ENCODE data around the gene USB1.

The USB1 gene

DNA sequence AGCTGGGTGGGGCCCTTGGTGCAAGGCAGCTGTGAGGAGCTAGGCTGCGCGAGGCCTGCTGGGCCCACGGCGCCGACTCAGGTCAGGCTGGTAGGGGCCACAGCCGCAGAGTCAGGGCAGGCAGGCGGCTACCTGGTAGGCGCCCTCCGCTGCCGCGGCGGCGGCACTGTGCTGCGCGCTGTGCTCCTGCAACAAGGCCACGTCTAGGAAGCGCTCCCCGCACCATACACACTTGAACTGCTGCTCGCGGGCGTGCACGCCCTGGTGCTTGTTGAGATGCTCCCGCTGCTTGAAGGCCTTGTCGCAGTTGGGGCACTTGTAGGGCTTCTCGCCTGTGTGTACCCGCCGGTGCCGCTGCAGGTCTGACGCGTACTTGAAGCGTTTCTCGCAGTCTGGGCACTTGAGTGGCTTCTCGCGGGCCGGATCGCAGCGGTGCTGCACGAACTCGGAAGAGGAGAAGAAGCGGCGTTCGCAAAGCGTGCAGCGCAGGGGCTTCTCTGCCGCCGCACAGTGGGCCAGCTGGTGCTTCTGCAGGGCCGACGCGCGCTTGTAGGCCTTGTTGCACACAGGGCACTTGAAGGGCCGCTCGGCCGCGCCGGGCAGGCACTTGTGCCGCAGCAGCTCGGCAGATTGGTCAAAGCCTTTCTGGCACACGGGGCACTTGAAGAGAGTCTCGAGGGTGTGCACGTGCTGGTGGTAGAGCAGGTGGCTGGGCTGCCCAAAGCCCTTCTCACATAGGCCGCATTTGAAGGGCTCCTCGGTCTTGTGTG is 4.6 kb upstream of the USB1 start:
- no peak for TF ChIP-seq CTCF (IDR thresholded peaks at IDR 0.05)

- TF ChIP-seq CTCF (IDR thresholded peaks at IDR 0.05), result no peak
These were observed 4.1 kb upstream of the USB1 start for GRCh38 chr16:57997176-57997527.

GRCh38 chr16:57997528-57998265 is 3.5 kb upstream of the USB1 start:
- TF ChIP-seq CTCF (IDR thresholded peaks at IDR 0.05), result no peak

DNA sequence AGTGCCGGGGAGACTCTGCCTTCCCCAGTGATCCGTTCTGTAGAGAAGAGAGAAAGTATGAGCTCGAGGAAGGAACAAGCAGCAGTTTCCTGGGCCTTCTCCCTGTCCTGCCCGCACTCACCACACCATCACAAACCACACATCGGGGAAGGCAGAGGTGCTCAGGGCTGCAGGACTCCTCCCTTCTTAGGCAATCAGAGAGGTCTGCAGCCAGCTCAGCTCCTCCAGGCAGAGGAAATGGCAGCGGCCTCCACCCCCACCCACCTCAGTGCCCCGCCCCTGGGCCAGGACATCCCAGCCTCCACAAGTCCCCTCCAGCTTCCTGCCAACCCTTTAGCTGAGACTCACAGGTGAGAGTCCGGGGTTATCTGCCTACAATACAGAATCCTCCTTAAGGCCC is 2.7 kb upstream of the USB1 start:
- TF ChIP-seq CTCF (IDR thresholded peaks at IDR 0.05), result no peak

- TF ChIP-seq CTCF (IDR thresholded peaks at IDR 0.05), result no peak
These were observed 2.2 kb upstream of the USB1 start for GRCh38 chr16:57998992-57999365.

DNA sequence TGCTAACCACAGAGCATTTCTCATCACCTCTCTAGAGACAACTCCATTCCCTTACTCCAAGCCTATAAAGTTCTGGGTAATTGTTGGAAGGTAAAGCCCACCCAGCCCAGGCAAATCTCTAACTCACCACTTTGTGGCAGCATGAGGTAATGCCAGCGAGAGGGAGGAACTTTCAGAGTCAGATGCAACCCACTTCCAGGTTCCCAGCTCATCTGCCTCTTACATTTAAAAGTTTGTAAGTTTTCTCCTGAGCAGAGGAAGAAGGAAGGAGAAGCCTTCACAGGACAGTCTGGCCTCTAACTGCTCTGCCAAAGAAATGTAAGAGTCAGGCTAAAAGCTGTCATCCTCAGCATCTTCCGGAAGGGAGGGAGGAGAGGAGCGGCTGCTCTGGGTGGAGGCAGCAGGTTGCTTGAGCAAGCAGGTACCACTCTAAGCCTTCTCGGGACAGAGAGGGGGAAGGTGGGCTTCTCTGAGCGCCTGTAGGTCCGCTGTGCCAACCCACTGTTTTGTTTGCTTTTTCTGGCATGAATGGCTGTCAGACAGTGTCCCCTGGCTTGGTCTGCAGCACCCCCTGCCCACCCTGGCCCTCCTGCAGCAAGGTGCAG is 1.7 kb upstream of the USB1 start:
- TF ChIP-seq CTCF (IDR thresholded peaks at IDR 0.05), result no peak

DNA sequence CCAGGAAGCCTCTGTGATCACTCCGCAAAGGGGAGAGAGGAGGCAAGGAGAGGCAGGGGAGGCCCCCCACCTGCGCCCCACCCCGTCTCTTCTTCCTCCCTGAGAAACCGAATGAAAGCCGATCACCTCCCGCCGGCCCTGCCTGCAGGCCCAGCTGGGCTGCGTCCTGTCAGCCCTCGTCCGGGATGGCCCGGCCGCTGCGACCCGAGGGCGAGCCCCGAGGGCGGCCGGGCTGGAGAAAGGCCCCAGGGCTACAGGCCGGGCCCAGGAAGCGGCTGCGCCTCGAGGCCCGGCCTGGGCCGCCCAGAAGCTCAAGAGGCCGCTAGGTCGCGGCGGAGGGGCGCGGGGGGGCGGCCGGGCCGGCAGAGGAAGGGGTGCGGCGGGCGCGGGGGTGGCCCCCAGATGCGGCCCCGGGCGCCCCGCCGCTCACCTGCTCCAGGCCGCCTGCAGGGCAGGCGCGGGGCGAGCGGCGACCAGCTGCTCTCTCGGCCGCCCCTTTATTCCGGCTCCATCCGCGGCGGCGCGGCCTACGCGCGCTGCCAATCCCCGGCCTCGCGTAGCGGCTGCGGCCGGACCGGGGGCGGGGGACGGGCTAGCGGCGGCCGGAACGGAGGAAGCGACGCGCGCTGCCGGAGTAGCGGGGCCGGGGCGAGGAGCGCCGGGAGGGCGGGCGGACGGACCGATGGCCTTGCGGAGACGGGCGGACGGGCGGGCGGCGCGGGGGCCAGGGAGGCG is 1.1 kb upstream of the USB1 start, which contains the start of gene ZNF319:
TSS of gene ZNF319 (minus strand) at position 702 of the 735 bp plus-strand sequence. CDS start 2,407 bp downstream, outside the sequence.
- no peak for TF ChIP-seq CTCF (IDR thresholded peaks at IDR 0.05)

Data from LNCAP (cell line).